HL-60/S4 treated with retinoic acid at 250 ng/mL for 4 days and 3 days (cell line): ENCODE data around the gene GULP1.

Source experiments
- in situ Hi-C: fragments of 300-500 bp; cut with MboI; formaldehyde crosslinking; loops from 2 replicates; pipeline ENCODE4 v1.7.0; 2022; ENCODE audit warnings: low sequenced_read_pairs

Gene GULP1

DNA sequence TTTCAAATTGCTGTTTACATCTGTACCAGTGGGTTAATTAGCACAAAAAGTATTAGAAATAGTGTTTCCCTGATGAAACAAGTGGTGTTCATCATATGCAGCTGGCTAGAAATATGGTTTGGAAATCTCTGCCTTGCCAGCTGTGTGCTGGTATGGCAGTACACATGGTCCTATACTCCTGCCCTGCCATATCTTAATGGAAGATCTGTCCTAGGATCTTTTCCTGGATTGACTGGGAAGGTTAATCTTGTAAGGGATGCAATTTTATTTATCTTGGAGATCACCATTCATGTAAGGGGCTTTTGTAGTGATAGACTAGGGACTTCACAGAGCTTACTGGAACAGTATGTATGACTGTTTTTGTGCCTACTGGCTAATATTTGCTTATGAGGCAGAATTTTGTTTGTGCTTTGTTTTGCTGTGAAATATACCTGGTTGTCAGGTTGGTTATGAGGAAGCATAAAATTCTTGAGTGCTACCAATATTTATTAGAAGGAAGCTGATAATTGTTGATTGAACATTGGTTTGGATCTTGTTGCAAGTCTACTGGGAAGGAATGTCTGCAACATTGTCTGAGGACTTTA lies 73.5 kb downstream of the GULP1 start:
- in situ Hi-C loops = no loop called here

DNA sequence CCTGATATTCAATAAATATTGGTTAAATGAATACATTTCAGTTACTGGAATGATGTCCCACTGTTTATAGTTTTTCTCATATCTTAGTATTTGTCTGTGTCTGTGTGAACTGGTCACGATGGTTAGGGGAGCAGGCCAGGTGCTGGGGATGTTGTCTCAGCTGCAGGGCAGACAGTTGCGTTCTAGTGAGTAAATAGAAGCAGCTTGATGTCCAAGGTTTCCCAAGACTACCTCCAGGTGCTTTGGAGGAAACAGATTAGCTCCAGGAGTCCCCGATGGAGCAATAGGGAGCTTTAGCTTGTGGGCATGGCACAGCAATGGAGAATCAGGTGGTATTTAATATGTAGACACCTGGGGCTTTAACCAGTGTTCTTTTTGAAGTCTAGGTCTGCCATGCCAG lies 75.5 kb downstream of the GULP1 start:
- in situ Hi-C loops = no loop called here

DNA sequence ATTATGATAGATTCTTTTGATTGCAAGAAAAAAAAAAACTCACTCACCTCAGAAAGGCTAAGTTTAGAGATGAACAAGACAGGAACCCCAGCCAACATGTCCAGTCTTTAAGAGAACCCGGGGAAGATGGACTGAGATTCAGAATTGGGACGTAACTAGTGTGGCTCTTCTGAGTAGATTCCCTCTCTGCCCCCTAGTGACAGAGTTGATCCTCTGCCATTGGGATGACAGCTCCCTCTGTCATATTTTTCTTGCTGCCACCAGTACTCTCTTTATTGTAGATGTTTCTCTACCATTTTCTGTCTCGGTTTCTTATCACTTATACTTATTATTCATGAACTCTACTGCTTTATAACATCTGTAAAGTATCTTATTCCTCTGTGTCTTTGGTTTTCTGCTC lies 77.7 kb downstream of the GULP1 start:
- in situ Hi-C loops = no loop called here

DNA sequence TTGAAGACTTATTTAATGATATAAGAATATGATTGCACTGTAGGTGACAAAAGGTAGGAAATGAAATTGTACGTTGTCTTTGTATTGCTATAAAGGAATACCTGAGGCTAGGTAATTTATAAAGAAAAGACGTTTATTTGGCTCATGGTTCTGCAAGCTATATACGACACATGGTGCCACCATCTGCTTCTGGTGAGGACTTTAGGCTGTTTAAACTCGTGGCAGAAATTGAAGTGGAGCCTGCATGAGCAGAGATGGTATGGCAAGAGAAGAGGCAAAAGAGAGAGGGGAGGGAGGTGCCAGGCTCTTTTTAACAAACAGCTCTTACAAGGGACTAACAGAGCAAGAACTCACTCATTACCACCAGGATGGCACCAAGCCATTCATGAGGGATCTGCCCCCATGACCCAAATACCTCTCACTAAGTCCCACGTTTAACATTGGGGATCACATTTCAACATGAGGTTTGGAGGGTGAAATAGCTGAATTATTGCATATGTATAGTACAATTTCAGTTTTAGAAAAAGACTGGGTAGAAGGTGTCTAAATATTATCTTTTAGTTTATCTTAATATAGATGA lies 86.8 kb downstream of the GULP1 start:
- in situ Hi-C loops = no loop called here

DNA sequence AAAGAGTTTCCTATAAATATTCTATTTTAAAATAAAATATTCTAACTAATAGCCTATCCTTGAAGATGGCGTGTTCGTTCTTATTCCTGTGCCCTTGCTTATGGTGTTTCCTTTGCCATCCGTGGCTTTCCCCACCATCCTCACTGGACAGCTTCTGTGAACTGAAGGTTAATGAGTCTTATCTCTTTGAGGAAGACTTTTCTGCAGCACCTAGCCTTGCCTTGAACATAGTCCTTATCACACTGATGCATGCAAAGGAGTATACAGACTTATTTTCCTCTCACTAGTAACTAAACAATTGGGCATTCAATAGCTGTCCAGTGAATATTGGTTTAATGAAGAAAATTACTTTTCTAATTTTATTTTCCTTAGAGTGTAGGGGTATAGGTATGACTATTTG lies 88.1 kb downstream of the GULP1 start:
- in situ Hi-C loops = no loop called here

DNA sequence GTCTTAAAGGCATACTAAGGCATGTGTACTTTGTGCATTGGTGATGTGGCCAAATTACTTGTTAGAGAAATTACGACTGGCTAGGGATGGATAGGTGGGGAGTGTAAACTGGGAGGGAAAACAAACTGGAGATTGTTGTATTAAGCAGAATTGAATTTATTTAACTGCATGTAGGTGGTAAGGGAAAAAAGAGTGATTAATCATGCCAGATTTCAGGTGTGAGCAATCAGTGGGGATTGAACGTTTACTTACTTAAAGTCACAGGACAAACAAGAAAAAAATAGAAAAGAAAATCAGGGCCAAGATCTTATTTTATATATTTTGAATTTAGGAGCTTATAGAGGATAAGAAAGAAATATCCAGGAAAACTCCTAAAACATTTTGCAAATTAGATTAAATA lies 88.6 kb downstream of the GULP1 start:
- in situ Hi-C loops = no loop called here

DNA sequence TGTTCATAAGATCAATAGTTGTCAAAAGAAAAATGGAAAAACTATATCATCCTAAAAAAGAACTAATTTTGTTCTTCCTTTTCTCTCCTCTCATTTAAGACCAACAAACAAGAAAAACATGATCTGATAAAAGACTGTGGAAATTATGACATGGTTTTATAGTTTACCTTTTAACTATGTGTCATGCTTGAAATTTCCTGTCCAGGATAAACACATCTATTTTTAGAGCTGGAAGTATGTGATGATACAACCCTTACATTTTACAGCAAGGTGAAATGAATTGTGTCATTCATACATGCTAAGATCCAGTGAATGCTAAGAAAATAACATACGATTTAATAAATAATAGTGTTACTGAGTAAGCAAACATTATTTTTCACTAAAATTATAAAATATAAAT lies 89.9 kb downstream of the GULP1 start:
- in situ Hi-C loops = no loop called here

DNA sequence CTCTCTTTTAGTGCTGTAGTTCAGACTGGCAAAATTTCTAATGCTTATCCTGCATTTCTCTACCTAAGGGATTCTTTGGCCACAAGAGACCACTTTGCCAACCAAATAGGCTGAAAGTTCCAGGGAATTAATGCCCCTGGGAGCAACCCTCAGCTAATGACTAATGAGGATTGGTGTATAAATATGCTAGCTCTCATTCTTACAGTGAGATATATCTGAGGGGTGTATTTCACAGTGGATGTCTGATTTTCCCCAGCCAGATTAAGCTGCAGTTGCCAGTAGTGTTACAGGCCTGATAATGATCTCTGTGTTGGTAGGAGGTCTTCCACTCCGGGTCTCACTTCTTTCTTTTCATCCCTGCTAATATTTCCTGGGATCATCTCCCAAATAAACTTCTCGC lies 90.4 kb downstream of the GULP1 start:
- in situ Hi-C loops = no loop called here

DNA sequence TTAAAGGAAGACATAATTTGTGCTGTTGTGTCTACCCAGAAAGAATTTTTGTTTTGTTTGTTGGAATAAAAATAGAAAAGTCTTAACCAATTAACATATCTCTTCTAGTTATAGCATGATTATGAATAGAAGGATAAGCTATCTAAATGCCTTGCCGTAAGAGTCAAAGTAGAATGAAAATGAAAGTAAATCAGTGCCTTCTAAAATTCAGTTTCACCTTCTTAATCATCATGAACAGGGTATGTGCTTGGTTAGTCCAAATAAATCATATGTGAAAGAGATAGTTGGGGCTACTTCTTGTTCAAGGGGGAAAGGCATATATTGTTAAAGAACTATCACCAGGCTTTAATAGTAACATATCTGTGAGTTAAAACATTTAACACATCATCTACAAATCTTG lies 91.5 kb downstream of the GULP1 start:
- in situ Hi-C loops = no loop called here

DNA sequence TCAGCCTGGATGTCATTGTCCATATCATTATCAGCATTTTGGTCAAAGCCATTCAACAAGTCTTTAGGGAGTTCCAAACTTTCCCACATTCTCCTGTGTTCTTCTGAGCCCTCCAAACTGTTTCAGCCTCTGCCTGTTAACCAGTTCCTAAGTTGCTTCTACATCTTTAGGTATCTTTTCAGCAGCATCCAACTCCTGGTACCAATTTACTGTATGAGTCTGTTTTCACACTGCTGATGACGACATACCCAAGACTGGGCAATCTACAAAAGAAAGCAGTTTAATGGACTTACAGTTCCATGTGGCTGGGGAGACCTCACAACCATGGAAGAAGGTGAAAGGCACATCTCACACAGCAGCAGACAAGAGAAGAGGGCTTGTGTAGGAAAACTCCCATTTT lies 94.2 kb downstream of the GULP1 start:
- in situ Hi-C loops = no loop called here

DNA sequence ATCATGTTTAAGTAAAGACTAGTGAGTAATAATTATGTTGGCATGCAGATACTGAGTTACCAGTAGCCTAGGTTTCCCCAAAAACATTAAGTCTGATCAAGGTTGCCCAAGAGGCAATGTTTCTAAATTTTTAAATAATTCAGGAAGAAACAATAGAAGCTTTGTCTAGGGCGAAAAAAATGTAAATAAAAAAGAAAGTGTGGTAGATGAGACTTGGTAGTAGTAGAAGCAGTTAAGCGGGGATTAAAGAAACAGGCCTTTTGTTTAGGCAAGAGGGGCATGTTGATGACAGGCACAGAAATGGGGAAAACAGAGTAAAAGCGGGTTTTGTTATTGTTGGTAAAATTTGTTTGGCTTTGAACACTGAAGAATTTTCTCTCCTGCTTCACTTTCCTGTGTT lies 97.2 kb downstream of the GULP1 start:
- in situ Hi-C loops = no loop called here

DNA sequence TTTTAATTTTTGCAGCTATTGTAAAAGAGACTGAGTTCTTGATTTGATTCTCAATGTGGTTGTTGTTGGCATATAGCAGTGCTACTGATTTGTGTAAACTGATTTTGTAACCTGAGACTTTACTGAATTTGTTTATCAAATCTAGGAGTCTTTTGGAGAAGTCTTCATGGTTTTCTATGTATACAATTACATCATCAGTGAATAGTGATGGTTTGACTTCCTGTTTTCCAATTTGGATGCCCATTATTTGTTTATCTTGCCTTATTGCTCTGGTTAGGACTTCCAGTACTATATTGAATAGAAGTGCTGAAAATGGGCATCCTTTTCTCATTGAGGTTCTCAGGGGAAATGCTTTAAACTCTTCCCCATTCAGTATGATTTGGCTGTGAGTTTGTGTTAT lies 99.7 kb downstream of the GULP1 start:
- in situ Hi-C loops = no loop called here

DNA sequence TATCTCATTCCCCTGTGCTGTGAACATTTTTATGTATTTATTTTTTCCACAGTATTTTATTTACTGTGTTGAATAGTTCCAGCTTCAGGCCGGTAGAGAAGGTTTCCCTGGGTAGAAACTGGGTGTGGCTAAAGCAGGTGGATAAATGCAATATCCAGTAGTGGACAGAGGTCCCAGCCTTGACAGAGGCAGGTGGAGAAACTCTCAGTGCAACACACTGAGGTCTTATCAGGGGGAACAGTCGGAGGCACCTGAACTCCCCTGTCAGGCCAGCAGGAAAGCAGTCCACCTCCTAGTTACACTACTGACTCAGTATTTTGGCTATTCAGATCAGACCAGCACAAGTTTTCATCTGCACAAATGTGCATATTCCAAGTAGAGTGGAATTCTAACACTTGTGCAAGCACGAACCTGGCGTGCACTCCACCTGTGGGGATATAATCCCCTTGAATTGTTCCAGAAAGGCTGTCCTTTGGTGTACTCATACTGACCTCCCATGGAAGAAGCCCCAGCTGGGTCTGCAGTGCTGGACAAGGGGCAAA lies 103.3 kb downstream of the GULP1 start:
- in situ Hi-C loops = no loop called here

DNA sequence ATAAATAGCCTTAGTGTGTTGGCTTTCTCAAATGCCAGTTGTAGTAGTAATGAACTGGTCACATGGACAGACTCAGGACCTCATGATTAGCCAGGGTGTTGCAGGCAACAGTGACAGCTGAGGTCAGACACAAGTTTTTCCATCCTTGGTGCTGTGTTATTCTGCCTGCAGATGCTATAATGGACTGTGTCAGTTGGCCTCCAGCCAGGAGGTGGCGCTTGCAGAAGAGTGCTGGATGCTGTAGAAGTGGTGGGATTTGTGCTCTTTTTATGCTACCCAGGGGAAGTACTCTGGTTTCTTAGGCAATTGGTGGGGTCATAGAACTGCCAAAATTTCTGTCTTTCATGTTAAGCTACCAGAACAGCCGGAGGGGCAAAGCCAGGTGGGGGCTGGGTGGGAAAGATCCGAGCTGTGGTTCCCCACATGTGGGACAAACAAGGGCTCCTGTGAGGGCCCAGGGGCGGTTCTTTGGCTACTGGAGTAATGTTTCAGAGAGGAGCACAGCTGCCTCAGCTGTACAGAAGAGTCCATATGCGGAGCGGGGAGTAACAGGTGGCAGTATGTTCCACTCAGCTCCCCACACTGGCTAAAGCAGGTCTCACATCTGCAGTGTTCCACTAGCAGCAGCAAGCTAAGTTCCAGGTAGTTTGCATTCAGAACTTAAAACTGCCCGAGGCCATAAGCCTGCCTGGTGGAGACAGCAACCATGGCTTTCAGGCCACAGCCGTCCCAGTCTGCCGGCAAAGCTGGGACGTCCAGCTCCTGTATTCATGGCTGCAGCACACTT lies 104.4 kb downstream of the GULP1 start:
- in situ Hi-C loops = no loop called here

DNA sequence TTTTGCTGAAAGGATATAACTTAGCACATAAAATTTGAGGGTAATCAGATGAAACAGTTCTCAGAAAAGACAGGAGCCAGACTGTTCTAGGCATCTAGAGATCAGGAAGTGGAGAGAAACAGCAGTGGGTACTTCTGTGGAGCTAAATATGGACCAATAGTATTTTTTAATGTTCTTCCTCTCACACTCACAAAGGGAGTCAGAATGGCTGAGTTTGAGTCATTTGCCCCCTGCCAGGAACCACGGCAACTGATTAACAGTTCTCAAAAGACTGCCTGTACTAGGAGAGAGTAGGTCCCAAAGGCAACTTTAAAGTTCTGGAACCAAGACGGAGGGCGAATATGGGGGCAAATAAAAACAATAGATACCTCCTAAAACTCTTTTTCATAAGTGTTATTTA lies 107.5 kb downstream of the GULP1 start:
- in situ Hi-C loops = no loop called here

DNA sequence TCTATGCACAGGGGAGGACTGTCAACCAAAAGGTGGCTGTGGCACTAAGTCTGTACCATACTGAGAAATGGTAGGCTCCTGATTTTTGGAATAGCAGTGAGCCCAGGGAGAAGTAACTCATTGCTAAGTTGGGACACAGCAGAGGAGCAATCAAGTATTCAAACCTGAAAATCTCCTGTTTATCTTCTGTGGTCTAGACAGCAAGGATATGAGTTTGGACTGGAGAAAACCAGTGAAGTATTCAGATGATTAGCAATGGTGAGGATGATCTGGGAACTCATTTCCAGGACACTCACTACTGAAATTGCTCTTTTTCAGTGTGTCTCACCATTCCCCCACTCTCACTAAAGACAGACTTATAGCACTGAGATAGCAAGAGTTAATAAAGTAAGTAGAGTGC lies 112.0 kb downstream of the GULP1 start:
- in situ Hi-C loops = no loop called here

DNA sequence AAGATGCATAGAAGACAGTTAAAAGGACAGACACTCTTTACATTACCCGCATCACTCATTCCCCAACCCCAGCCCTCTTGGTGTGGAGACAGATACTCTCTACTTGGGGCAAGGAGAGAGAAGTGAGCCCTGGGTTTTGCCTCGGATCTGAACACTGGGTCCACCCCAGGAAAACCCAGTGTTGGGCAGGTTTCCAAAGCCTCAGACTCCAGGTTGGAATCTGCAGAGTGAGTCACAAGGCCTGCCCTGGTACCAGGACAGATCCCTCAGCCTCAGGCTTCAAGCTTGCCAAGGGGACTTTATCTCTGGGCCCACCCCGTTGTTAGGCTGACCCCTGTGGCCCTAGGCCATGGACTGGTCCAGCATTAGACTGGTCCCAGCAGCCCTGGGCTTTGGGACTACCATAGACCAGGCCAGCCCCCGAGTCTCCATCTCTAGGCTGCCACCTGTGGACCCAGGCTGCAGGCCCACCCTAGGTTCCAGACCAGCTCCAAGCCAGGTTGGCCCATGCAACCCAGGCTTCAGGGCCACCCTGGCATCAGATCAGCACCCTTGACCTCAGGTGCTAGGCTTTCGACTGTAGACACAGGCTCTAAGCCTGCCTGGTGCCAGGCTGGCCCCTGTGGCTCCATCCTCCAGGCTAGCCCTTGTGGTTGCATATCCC lies 112.8 kb downstream of the GULP1 start:
- in situ Hi-C loops = no loop called here

DNA sequence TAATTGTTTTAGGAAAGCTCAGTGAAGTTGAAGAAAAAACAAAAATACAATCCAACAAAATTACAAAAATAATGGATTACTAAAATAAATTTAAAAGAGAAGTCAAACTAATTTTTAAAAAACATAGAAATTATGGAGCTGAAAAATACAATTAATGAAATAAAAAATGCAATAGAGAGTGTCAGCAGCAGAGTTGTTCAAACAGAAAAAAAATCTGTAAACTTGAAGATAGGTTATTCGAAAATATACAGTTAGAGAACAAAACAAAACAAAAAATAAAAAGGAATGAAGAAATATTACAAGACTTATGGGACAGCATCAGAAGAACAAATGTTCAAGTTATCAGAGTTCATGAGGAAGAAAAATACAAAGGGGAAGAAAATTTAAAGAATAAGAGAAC lies 114.7 kb downstream of the GULP1 start:
- in situ Hi-C loops = no loop called here

DNA sequence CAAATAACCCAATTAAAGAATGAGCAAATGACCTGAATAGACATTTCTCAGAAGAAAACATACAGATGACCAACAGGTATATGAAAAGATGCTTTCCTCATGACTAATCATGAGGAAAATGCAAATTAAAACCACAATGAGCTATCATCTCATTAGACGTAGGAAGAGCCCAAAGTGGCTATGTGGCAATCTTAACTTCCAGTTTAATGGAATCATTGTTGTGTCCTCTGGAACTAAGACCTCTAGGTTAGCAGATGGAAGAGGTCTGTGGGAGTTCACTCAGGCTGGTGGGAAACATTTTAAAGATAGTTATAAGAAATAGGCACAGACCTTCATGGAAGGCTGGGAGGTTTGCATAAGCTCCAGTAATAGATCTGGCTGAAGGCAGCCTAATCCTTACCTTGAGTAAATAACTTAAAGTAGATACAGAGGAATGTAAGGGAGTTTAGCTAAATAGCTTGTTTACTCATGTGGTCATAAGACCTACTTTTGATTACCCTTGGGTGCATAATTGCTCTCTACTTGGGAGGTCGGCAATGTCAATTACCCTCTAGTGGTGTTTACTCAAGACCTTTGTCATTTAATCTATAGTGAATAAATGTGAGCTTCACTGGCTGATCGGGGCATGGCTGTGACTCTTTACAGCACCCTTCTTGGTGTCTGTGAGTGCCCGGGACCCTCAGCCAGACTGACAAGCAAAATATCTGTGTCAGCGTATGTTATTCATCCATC lies 119.0 kb downstream of the GULP1 start:
- in situ Hi-C loops = no loop called here

DNA sequence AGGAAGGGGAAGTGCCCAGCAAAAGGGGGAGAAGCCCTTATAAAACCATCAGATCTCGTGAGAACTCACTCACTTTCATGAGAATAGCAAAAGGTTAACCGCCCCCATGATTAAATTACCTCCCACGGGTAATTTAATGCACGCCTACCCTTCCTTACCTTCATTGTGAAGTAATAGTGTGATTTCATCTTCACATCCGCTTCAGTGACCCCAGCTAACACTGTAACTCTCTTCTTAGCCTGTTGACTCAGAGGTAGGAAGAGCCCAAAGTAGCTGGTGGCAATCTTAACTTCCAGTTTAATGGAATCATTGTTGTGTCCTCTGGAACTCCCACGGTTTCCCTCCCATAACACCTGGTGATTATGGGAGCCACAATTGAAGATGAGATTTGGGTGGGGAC lies 120.5 kb downstream of the GULP1 start:
- in situ Hi-C loops = no loop called here

DNA sequence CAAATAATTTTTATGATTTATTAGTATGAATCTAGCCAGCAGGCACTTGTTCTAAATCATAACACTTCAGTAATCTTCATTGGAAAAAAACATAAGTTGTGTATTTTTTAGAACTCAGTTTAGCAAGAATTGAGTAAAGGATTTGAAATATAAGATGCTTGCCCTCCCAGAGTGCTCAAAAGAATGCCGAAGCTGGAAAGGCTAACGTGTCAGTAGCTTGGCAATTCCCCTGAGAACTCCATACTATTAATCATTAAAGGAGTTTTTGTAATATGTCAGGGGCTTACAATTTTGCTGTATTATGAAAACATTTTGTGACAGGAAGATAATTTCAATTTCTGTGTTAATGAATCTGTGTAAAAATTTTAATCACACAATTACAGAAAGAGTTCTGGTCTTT lies 122.7 kb downstream of the GULP1 start:
- in situ Hi-C loops = no loop called here
